Skeletal muscle cell (primary cell): ENCODE results near the gene ALOX5AP.
"Not testable (repeated sequence)": the region's sequence is repeated elsewhere in the genome, so short reads cannot be mapped to it uniquely, and the experiment has no call there.

Source experiments
- DNase-seq: peaks from one replicate; pipeline ENCODE4 v3.0.0-alpha.2; 2010; ENCODE audit warnings: low read depth
- H3K4me3 ChIP-seq: 2 replicates; pipeline ENCODE4 v1.5.1; 2011; ENCODE audit warnings: low read depth, mild to moderate bottlenecking, control low read depth, low read length, moderate library complexity

ALOX5AP gene

GRCh38 chr13:30734439-30734838, 904 bp upstream of the ALOX5AP start:
- no peak for DNase-seq
- H3K4me3 ChIP-seq: no peak overlapping the region

- no peak overlapping the region for H3K4me3 ChIP-seq
- DNase-seq: no peak
Measured at GRCh38 chr13:30735872-30736175, 481 bp downstream of the ALOX5AP start.

- DNase-seq: no peak
- H3K4me3 ChIP-seq: no peak overlapping the region
Measured at GRCh38 chr13:30736461-30737320, 1.3 kb downstream of the ALOX5AP start.

- no peak overlapping the region for H3K4me3 ChIP-seq
- no peak for DNase-seq
Measured at GRCh38 chr13:30737511-30738337, 2.4 kb downstream of the ALOX5AP start.

GRCh38 chr13:30738526-30739236, 3.3 kb downstream of the ALOX5AP start:
- H3K4me3 ChIP-seq: no peak overlapping the region
- no peak for DNase-seq

GRCh38 chr13:30739237-30739528, 3.8 kb downstream of the ALOX5AP start:
- H3K4me3 ChIP-seq: no peak overlapping the region
- no peak for DNase-seq

GRCh38 chr13:30739761-30740642, 4.7 kb downstream of the ALOX5AP start:
- DNase-seq: peak; percentile 71
- H3K4me3 ChIP-seq: no peak overlapping the region

GRCh38 chr13:30742901-30743300, 7.6 kb downstream of the ALOX5AP start:
- DNase-seq: no peak

GRCh38 chr13:30743319-30744055, 8.1 kb downstream of the ALOX5AP start:
- H3K4me3 ChIP-seq: no peak overlapping the region
- peak; percentile 100 for DNase-seq

More at GRCh38 chr13:30742901-30743300, 7.6 kb downstream of the ALOX5AP start:
- no peak overlapping the region for H3K4me3 ChIP-seq

- no peak for DNase-seq
- no peak overlapping the region for H3K4me3 ChIP-seq
Measured at GRCh38 chr13:30744056-30744680, 8.8 kb downstream of the ALOX5AP start.

- H3K4me3 ChIP-seq: no peak overlapping the region
- DNase-seq: no peak
Measured at GRCh38 chr13:30744681-30745077, 9.3 kb downstream of the ALOX5AP start.

- H3K4me3 ChIP-seq: no peak overlapping the region
- DNase-seq: no peak
Measured at GRCh38 chr13:30745906-30746686, 10.8 kb downstream of the ALOX5AP start.

GRCh38 chr13:30746791-30747190, 11.4 kb downstream of the ALOX5AP start:
- H3K4me3 ChIP-seq: no peak overlapping the region
- DNase-seq: no peak

GRCh38 chr13:30747845-30748244, 12.5 kb downstream of the ALOX5AP start:
- H3K4me3 ChIP-seq, DNase-seq: not testable (repeated sequence)

- H3K4me3 ChIP-seq: no peak overlapping the region
- DNase-seq: no peak
Measured at GRCh38 chr13:30748717-30749116, 13.4 kb downstream of the ALOX5AP start.

GRCh38 chr13:30750036-30750435, 14.7 kb downstream of the ALOX5AP start:
- H3K4me3 ChIP-seq: no peak overlapping the region
- no peak for DNase-seq

- no peak for DNase-seq
- no peak overlapping the region for H3K4me3 ChIP-seq
Measured at GRCh38 chr13:30751183-30751933, 16.0 kb downstream of the ALOX5AP start.
